Endothelial cell of umbilical vein (primary cell): ENCODE measurements around the gene NGRN. TPM values are rescaled to one million over a fixed set of nuclear protein-coding genes. Genes with fewer than 3 reads are reported as not detected.
A peak's percentile ranks its signal among the peaks of the same experiment; 100 is the strongest.

Experiments used
- BruUV-seq: library from RNA; stranded (reverse); fragments of 400-500 nt; replicated peaks from 2 replicates; lab custom pipeline; 2021; lab: Mats Ljungman, UMichigan
- CTCF ChIA-PET: fragments of 300-600, 350-600 bp; sonication (Branson Sonifier 250); formaldehyde crosslinking; loops from one replicate; lab custom pipeline; 2021; ENCODE audit warnings: antibody characterized with exemption, inconsistent platforms; lab: Charles Lee
- POLR2A ChIA-PET: fragments of 300-600, 350-600 bp; sonication (Branson Sonifier 250); formaldehyde crosslinking; loops from one replicate; lab custom pipeline; 2021; ENCODE audit warnings: antibody characterized with exemption, inconsistent platforms; lab: Charles Lee
- DNase-seq: peaks from one replicate; pipeline ENCODE4 v3.0.0-alpha.2; 2011; ENCODE audit warnings: low read depth, low spot score
- FAIRE-seq: peaks from 2 replicates; lab custom pipeline; 2011; peaks lifted over from hg19 to GRCh38; lab: Jason Lieb, UNC
- H2AFZ ChIP-seq: 2 replicates; pipeline ENCODE4 v1.6.0; 2012; ENCODE audit warnings: low read depth, low read length, control low read depth, inconsistent platforms
- H3K27ac ChIP-seq: 2 replicates; pipeline ENCODE4 v1.5.1; 2011; ENCODE audit warnings: low read depth, mild to moderate bottlenecking, control low read depth, low read length, moderate library complexity; ENCODE audit not compliant: insufficient read depth
- H3K27me3 ChIP-seq, 2 experiments: 2 replicates each; pipeline versions ENCODE4 v1.6.0 to v1.6.1; 2011; ENCODE audit warnings: low read length in 2 of 2, mixed read lengths in 1 of 2; ENCODE audit not compliant: control insufficient read depth in 2 of 2, insufficient read depth in 2 of 2
- H3K36me3 ChIP-seq, 2 experiments: 2 replicates in 1 of 2; 3 replicates in 1 of 2; pipeline ENCODE4 v1.5.1; 2011; ENCODE audit warnings: low read length in 2 of 2, mild to moderate bottlenecking in 1 of 2, moderate library complexity in 1 of 2; ENCODE audit not compliant: control insufficient read depth in 2 of 2, insufficient read depth in 2 of 2; ENCODE audit errors: extremely low read depth in 1 of 2
- H3K4me1 ChIP-seq: 3 replicates; pipeline ENCODE4 v1.5.1; 2011; ENCODE audit warnings: mild to moderate bottlenecking, low read length; ENCODE audit not compliant: control insufficient read depth, insufficient read depth; ENCODE audit errors: extremely low read depth
- H3K4me2 ChIP-seq: 2 replicates; pipeline ENCODE4 v1.6.1; 2011; ENCODE audit warnings: low read length, control low read depth, mixed read lengths; ENCODE audit not compliant: insufficient read depth
- H3K4me3 ChIP-seq, 3 experiments: fragments of 200-600 bp in 1 of 3; sonication (generic), shearing (Covaris generic) in 1 of 3; replicated peaks in 1 of 3; 2 replicates each; pipeline ENCODE4 v1.5.1; 2011 to 2016; ENCODE audit warnings: control low read depth in 3 of 3, low read length in 3 of 3, mild to moderate bottlenecking in 2 of 3, inconsistent platforms in 1 of 3, low read depth in 1 of 3, moderate library complexity in 1 of 3; ENCODE audit not compliant: insufficient read depth in 1 of 3
- H3K79me2 ChIP-seq: 2 replicates; pipeline ENCODE4 v1.6.0; 2012; ENCODE audit warnings: low read length, inconsistent platforms; ENCODE audit not compliant: control insufficient read depth, insufficient read depth
- H3K9ac ChIP-seq: replicated peaks from 2 replicates; pipeline ENCODE3; 2011; ENCODE audit warnings: low read length, control low read depth; ENCODE audit not compliant: insufficient read depth; ENCODE audit errors: extremely low read depth
- H3K9me1 ChIP-seq: replicated peaks from 3 replicates; pipeline ENCODE4 v1.6.0; 2011; ENCODE audit warnings: mild to moderate bottlenecking, low read length; ENCODE audit not compliant: control insufficient read depth, insufficient read depth; ENCODE audit errors: extremely low read depth
- H3K9me3 ChIP-seq: replicated peaks from 2 replicates; pipeline ENCODE4 v1.5.1; 2012; ENCODE audit warnings: low read length, inconsistent platforms; ENCODE audit not compliant: control insufficient read depth, insufficient read depth
- H4K20me1 ChIP-seq: replicated peaks from 2 replicates; pipeline ENCODE3; 2011; ENCODE audit warnings: mild to moderate bottlenecking, low read length; ENCODE audit not compliant: control insufficient read depth, insufficient read depth; ENCODE audit errors: extremely low read depth
- CTCF ChIP-seq, 2 donors: IDR thresholded peaks; 1 replicate in 1 of 2; 2 replicates in 1 of 2; pipeline ENCODE4 v1.5.1; 2011; ENCODE audit warnings: low read length in 2 of 2, mild to moderate bottlenecking in 2 of 2, moderate library complexity in 2 of 2, control low read depth in 1 of 2, inconsistent platforms in 1 of 2, low read depth in 1 of 2; ENCODE audit not compliant: insufficient read depth in 1 of 2; ENCODE audit errors: extremely low read depth in 1 of 2
- EZH2 ChIP-seq: IDR thresholded peaks from 2 replicates; pipeline ENCODE4 v1.6.1; 2012; ENCODE audit warnings: borderline replicate concordance, low read depth, mild to moderate bottlenecking, moderate library complexity, low read length, inconsistent platforms; ENCODE audit not compliant: severe bottlenecking
- FOS ChIP-seq: IDR thresholded peaks from 2 replicates; pipeline ENCODE4 v1.6.1; 2011; ENCODE audit warnings: mild to moderate bottlenecking, low read length, moderate library complexity, borderline replicate concordance; ENCODE audit not compliant: insufficient read depth
- GATA2 ChIP-seq: IDR thresholded peaks from 2 replicates; pipeline ENCODE4 v1.7.0; 2011; ENCODE audit warnings: low read depth, mild to moderate bottlenecking, moderate library complexity, mixed read lengths, low read length; ENCODE audit not compliant: insufficient read length, insufficient read depth
- JUN ChIP-seq: IDR thresholded peaks from 2 replicates; pipeline ENCODE4 v1.6.1; 2011; ENCODE audit warnings: borderline replicate concordance, low read depth; ENCODE audit not compliant: insufficient read length, insufficient read depth
- MYC ChIP-seq: IDR thresholded peaks from one replicate; pipeline ENCODE4 v1.6.1; 2011; ENCODE audit warnings: mild to moderate bottlenecking, low read depth, low read length
- POLR2A ChIP-seq: IDR thresholded peaks from 2 replicates; pipeline ENCODE4 v1.6.1; 2012; ENCODE audit warnings: low read depth, mild to moderate bottlenecking, control low read depth, low read length
- POLR2AphosphoS5 ChIP-seq: IDR thresholded peaks from 2 replicates; pipeline ENCODE4 v1.6.1; 2012; ENCODE audit warnings: low read depth, mild to moderate bottlenecking, control low read depth, low read length, moderate library complexity; ENCODE audit not compliant: insufficient read depth
- dilution Hi-C: fragments of 300-500 bp; cut with MboI; formaldehyde crosslinking; loops from one replicate; pipeline ENCODE4 v1.15.0; 2019; ENCODE audit warnings: low sequenced_read_pairs; ENCODE audit not compliant: extremely low pct_ligation_motif_present
- intact Hi-C: fragments of 100-400 bp; cut with micrococcal nuclease; formaldehyde crosslinking; loops from one replicate; pipeline ENCODE4 v1.10.0; 2022
- polyA plus RNA-seq, 4 experiments: library from polyadenylated mRNA; depleted of rRNA in 3 of 4; stranded (reverse) in 3 of 4; unstranded in 1 of 4; fragments of >200 nt; gene quantifications; 2 replicates each; pipeline versions ENCODE4 v1.2.1 to v1.2.3, GENCODE V29; 2011 to 2012; ENCODE audit warnings: missing spikeins in 1 of 4
- total RNA-seq: library from RNA; stranded (reverse); gene quantifications from 2 replicates; pipeline ENCODE4 v1.2.3, GENCODE V29; 2021
- TF ChIP-seq, protein P1 (sequence below): IDR thresholded peaks from 2 replicates; pipeline ENCODE4 v1.6.1; 2011; ENCODE audit not compliant: insufficient read depth, insufficient read length

Gene NGRN
- total and polyA plus RNA-seq, 2 donors (not counting 3 experiments of a cell fraction or from before 2014, with no cell fraction given) = 28.9 to 56.5 TPM

DNA sequence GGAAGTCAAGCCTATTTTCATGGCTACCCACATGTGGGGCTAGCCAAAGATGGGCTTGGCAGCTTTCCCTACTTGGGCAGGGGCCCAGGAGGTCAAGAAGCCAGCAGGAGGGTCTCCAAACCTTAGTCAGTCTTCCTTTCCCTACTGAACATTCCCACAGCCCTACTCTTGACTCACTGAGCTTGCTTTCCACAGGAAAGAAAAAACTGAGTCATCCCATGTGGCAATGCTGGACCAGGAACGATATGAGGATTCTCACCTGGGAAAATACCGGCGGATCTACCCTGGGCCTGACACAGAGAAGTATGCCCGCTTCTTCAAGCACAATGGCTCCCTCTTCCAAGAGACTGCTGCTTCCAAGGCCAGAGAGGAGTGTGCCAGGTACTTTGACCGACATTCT lies 3.7 kb upstream of the NGRN start:
- Histone ChIP-seq H3K27me3 (no peaks in the 10 kb centered on the region), H3K27ac (peak overlapping the region; percentile 51), H3K4me3 (no peak overlapping the region), H3K79me2 (peaks cover 10% of the 10 kb centered on the region), H3K9ac (no peak overlapping the region), H3K9me1 (no peaks in the 10 kb centered on the region), H3K36me3 (no peaks in the 10 kb centered on the region), H3K9me3 (no peaks in the 10 kb centered on the region), H3K4me2 (peak overlapping the region; percentile 23), H3K4me1 (peaks cover 54% of the 10 kb centered on the region), H2AFZ (no peak overlapping the region), H4K20me1 (no peaks in the 10 kb centered on the region)
- DNase-seq = peak; percentile 92
- intact Hi-C loops (no loop called here), dilution Hi-C loops (no loop called here)
- peak; percentile 99 for FAIRE-seq
- ChIA-PET POLR2A (interaction anchor here (1.5 kb wide), 2 partner anchors 12 to 28 kb away, joined by 6 to 8 read pairs; partner anchors contain the start of genes CIB1, GDPGP1 and TTLL13), CTCF (interaction anchor here (0.7 to 3.5 kb wide), 5 partner anchors 10 to 41 kb away, joined by 3 to 20 read pairs (median 5); partner anchors contain the start of genes CIB1, GDPGP1 and TTLL13)
- TF ChIP-seq GATA2 = peak; percentile 53
- TF ChIP-seq MYC = no peak
- no peak for TF ChIP-seq EZH2
- TF ChIP-seq, protein P1, sequence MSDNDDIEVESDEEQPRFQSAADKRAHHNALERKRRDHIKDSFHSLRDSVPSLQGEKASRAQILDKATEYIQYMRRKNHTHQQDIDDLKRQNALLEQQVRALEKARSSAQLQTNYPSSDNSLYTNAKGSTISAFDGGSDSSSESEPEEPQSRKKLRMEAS = no peak
- TF ChIP-seq POLR2AphosphoS5 = no peak
- peak; percentile 74 for TF ChIP-seq JUN
- peak; percentile 97 for TF ChIP-seq FOS
- TF ChIP-seq CTCF (IDR thresholded peaks at IDR 0.05; ENCODE audit: extremely low read depth in 1 of 2, insufficient read depth in 1 of 2, low read depth in 1 of 2, low read length in 2 of 2) = no peak
- TF ChIP-seq POLR2A = no peak
- no TSS peak for BruUV-seq
